Endothelial cell of umbilical vein (primary cell): Measurements from ENCODE around the gene REEP5. TPM values are rescaled to one million over a fixed set of nuclear protein-coding genes. Genes with fewer than 3 reads are reported as not detected.

Experiments
- BruUV-seq: library from RNA; stranded (reverse); fragments of 400-500 nt; replicated peaks from 2 replicates; lab custom pipeline; 2021; lab: Mats Ljungman, UMichigan
- CTCF ChIA-PET: fragments of 300-600, 350-600 bp; sonication (Branson Sonifier 250); formaldehyde crosslinking; loops from one replicate; lab custom pipeline; 2021; ENCODE audit warnings: antibody characterized with exemption, inconsistent platforms; lab: Charles Lee
- POLR2A ChIA-PET: fragments of 300-600, 350-600 bp; sonication (Branson Sonifier 250); formaldehyde crosslinking; loops from one replicate; lab custom pipeline; 2021; ENCODE audit warnings: antibody characterized with exemption, inconsistent platforms; lab: Charles Lee
- DNase-seq: peaks from one replicate; pipeline ENCODE4 v3.0.0-alpha.2; 2011; ENCODE audit warnings: low read depth, low spot score
- FAIRE-seq: peaks from 2 replicates; lab custom pipeline; 2011; peaks lifted over from hg19 to GRCh38; lab: Jason Lieb, UNC
- H2AFZ ChIP-seq: 2 replicates; pipeline ENCODE4 v1.6.0; 2012; ENCODE audit warnings: low read depth, low read length, control low read depth, inconsistent platforms
- H3K27ac ChIP-seq: 2 replicates; pipeline ENCODE4 v1.5.1; 2011; ENCODE audit warnings: low read depth, mild to moderate bottlenecking, control low read depth, low read length, moderate library complexity; ENCODE audit not compliant: insufficient read depth
- H3K27me3 ChIP-seq, 2 experiments: 2 replicates each; pipeline versions ENCODE4 v1.6.0 to v1.6.1; 2011; ENCODE audit warnings: low read length in 2 of 2, mixed read lengths in 1 of 2; ENCODE audit not compliant: control insufficient read depth in 2 of 2, insufficient read depth in 2 of 2
- H3K36me3 ChIP-seq, 2 experiments: 2 replicates in 1 of 2; 3 replicates in 1 of 2; pipeline ENCODE4 v1.5.1; 2011; ENCODE audit warnings: low read length in 2 of 2, mild to moderate bottlenecking in 1 of 2, moderate library complexity in 1 of 2; ENCODE audit not compliant: control insufficient read depth in 2 of 2, insufficient read depth in 2 of 2; ENCODE audit errors: extremely low read depth in 1 of 2
- H3K4me1 ChIP-seq: 3 replicates; pipeline ENCODE4 v1.5.1; 2011; ENCODE audit warnings: mild to moderate bottlenecking, low read length; ENCODE audit not compliant: control insufficient read depth, insufficient read depth; ENCODE audit errors: extremely low read depth
- H3K4me2 ChIP-seq: 2 replicates; pipeline ENCODE4 v1.6.1; 2011; ENCODE audit warnings: low read length, control low read depth, mixed read lengths; ENCODE audit not compliant: insufficient read depth
- H3K4me3 ChIP-seq, 3 experiments: fragments of 200-600 bp in 1 of 3; sonication (generic), shearing (Covaris generic) in 1 of 3; replicated peaks in 1 of 3; 2 replicates each; pipeline ENCODE4 v1.5.1; 2011 to 2016; ENCODE audit warnings: control low read depth in 3 of 3, low read length in 3 of 3, mild to moderate bottlenecking in 2 of 3, inconsistent platforms in 1 of 3, low read depth in 1 of 3, moderate library complexity in 1 of 3; ENCODE audit not compliant: insufficient read depth in 1 of 3
- H3K79me2 ChIP-seq: 2 replicates; pipeline ENCODE4 v1.6.0; 2012; ENCODE audit warnings: low read length, inconsistent platforms; ENCODE audit not compliant: control insufficient read depth, insufficient read depth
- H3K9ac ChIP-seq: replicated peaks from 2 replicates; pipeline ENCODE3; 2011; ENCODE audit warnings: low read length, control low read depth; ENCODE audit not compliant: insufficient read depth; ENCODE audit errors: extremely low read depth
- H3K9me1 ChIP-seq: replicated peaks from 3 replicates; pipeline ENCODE4 v1.6.0; 2011; ENCODE audit warnings: mild to moderate bottlenecking, low read length; ENCODE audit not compliant: control insufficient read depth, insufficient read depth; ENCODE audit errors: extremely low read depth
- H3K9me3 ChIP-seq: replicated peaks from 2 replicates; pipeline ENCODE4 v1.5.1; 2012; ENCODE audit warnings: low read length, inconsistent platforms; ENCODE audit not compliant: control insufficient read depth, insufficient read depth
- H4K20me1 ChIP-seq: replicated peaks from 2 replicates; pipeline ENCODE3; 2011; ENCODE audit warnings: mild to moderate bottlenecking, low read length; ENCODE audit not compliant: control insufficient read depth, insufficient read depth; ENCODE audit errors: extremely low read depth
- CTCF ChIP-seq, 2 donors: IDR thresholded peaks; 1 replicate in 1 of 2; 2 replicates in 1 of 2; pipeline ENCODE4 v1.5.1; 2011; ENCODE audit warnings: low read length in 2 of 2, mild to moderate bottlenecking in 2 of 2, moderate library complexity in 2 of 2, control low read depth in 1 of 2, inconsistent platforms in 1 of 2, low read depth in 1 of 2; ENCODE audit not compliant: insufficient read depth in 1 of 2; ENCODE audit errors: extremely low read depth in 1 of 2
- EZH2 ChIP-seq: IDR thresholded peaks from 2 replicates; pipeline ENCODE4 v1.6.1; 2012; ENCODE audit warnings: borderline replicate concordance, low read depth, mild to moderate bottlenecking, moderate library complexity, low read length, inconsistent platforms; ENCODE audit not compliant: severe bottlenecking
- FOS ChIP-seq: IDR thresholded peaks from 2 replicates; pipeline ENCODE4 v1.6.1; 2011; ENCODE audit warnings: mild to moderate bottlenecking, low read length, moderate library complexity, borderline replicate concordance; ENCODE audit not compliant: insufficient read depth
- GATA2 ChIP-seq: IDR thresholded peaks from 2 replicates; pipeline ENCODE4 v1.7.0; 2011; ENCODE audit warnings: low read depth, mild to moderate bottlenecking, moderate library complexity, mixed read lengths, low read length; ENCODE audit not compliant: insufficient read length, insufficient read depth
- JUN ChIP-seq: IDR thresholded peaks from 2 replicates; pipeline ENCODE4 v1.6.1; 2011; ENCODE audit warnings: borderline replicate concordance, low read depth; ENCODE audit not compliant: insufficient read length, insufficient read depth
- MAX ChIP-seq: IDR thresholded peaks from 2 replicates; pipeline ENCODE4 v1.6.1; 2011; ENCODE audit not compliant: insufficient read depth, insufficient read length
- MYC ChIP-seq: IDR thresholded peaks from one replicate; pipeline ENCODE4 v1.6.1; 2011; ENCODE audit warnings: mild to moderate bottlenecking, low read depth, low read length
- POLR2A ChIP-seq: IDR thresholded peaks from 2 replicates; pipeline ENCODE4 v1.6.1; 2012; ENCODE audit warnings: low read depth, mild to moderate bottlenecking, control low read depth, low read length
- POLR2AphosphoS5 ChIP-seq: IDR thresholded peaks from 2 replicates; pipeline ENCODE4 v1.6.1; 2012; ENCODE audit warnings: low read depth, mild to moderate bottlenecking, control low read depth, low read length, moderate library complexity; ENCODE audit not compliant: insufficient read depth
- dilution Hi-C: fragments of 300-500 bp; cut with MboI; formaldehyde crosslinking; loops from one replicate; pipeline ENCODE4 v1.15.0; 2019; ENCODE audit warnings: low sequenced_read_pairs; ENCODE audit not compliant: extremely low pct_ligation_motif_present
- intact Hi-C: fragments of 100-400 bp; cut with micrococcal nuclease; formaldehyde crosslinking; loops from one replicate; pipeline ENCODE4 v1.10.0; 2022
- polyA plus RNA-seq, 4 experiments: library from polyadenylated mRNA; depleted of rRNA in 3 of 4; stranded (reverse) in 3 of 4; unstranded in 1 of 4; fragments of >200 nt; gene quantifications; 2 replicates each; pipeline versions ENCODE4 v1.2.1 to v1.2.3, GENCODE V29; 2011 to 2012; ENCODE audit warnings: missing spikeins in 1 of 4
- total RNA-seq: library from RNA; stranded (reverse); gene quantifications from 2 replicates; pipeline ENCODE4 v1.2.3, GENCODE V29; 2021

REEP5 gene
- total and polyA plus RNA-seq, 2 donors (not counting 3 experiments of a cell fraction or from before 2014, with no cell fraction given) = 98.0 to 163 TPM

- intact Hi-C loops (no loop called here), dilution Hi-C loops (no loop called here)
- ChIA-PET CTCF (interaction anchor here (1.7 kb wide), 1 partner anchor 18 kb away, joined by 7 read pairs; no protein-coding TSS in a partner anchor), POLR2A (no interaction called here)
- Histone ChIP-seq H3K9me3 (no peaks in the 10 kb centered on the region), H3K9me1 (no peaks in the 10 kb centered on the region), H3K27ac (no peak overlapping the region), H3K79me2 (no peaks in the 10 kb centered on the region), H3K4me2 (no peak overlapping the region), H3K4me3 (no peak overlapping the region), H3K4me1 (no peaks in the 10 kb centered on the region), H3K36me3 (no peaks in the 10 kb centered on the region), H4K20me1 (no peaks in the 10 kb centered on the region), H3K9ac (no peak overlapping the region), H3K27me3 (no peaks in the 10 kb centered on the region), H2AFZ (no peak overlapping the region)
- no peak for FAIRE-seq
- TF ChIP-seq MYC = no peak
- no peak for TF ChIP-seq FOS
- no peak for TF ChIP-seq MAX
- TF ChIP-seq JUN = no peak
- TF ChIP-seq POLR2A = no peak
- TF ChIP-seq POLR2AphosphoS5 = no peak
- TF ChIP-seq GATA2 = no peak
- TF ChIP-seq EZH2 = no peak
- TF ChIP-seq CTCF (IDR thresholded peaks at IDR 0.05; ENCODE audit: extremely low read depth in 1 of 2, insufficient read depth in 1 of 2, low read depth in 1 of 2, low read length in 2 of 2) = no peak
- no peak for DNase-seq
- no TSS peak for BruUV-seq
Observed at GRCh38 chr5:112940670-112941069, 18.6 kb upstream of the REEP5 start.
